Mesenchymal stem cell (in vitro differentiated cells and primary cell): ENCODE data around the gene TLK2.

Experiments used
- DNase-seq: peaks from one replicate; pipeline ENCODE4 v3.0.0-alpha.2; 2013
- H2AFZ ChIP-seq: one replicate; pipeline ENCODE4 v1.6.1; 2013; ENCODE audit warnings: low read depth, mild to moderate bottlenecking, control low read depth, inconsistent platforms, low read length, moderate library complexity
- H2AK5ac ChIP-seq: 2 replicates; pipeline ENCODE4 v1.6.1; 2013; ENCODE audit warnings: low read length, moderate library complexity, mild to moderate bottlenecking, inconsistent platforms; ENCODE audit not compliant: severe bottlenecking
- H2BK120ac ChIP-seq: one replicate; pipeline ENCODE4 v1.6.1; 2013; ENCODE audit warnings: low read depth, mild to moderate bottlenecking, inconsistent platforms, low read length, moderate library complexity
- H2BK12ac ChIP-seq, 2 experiments: one replicate each; pipeline ENCODE4 v1.6.1; 2013; ENCODE audit warnings: inconsistent platforms in 2 of 2, low read length in 2 of 2, mild to moderate bottlenecking in 2 of 2, moderate library complexity in 2 of 2, control low read depth in 1 of 2
- H2BK15ac ChIP-seq: one replicate; pipeline ENCODE4 v1.6.1; 2013; ENCODE audit warnings: mild to moderate bottlenecking, low read depth, inconsistent platforms; ENCODE audit not compliant: poor library complexity, severe bottlenecking
- H2BK5ac ChIP-seq: 2 replicates; pipeline ENCODE4 v1.6.1; 2013; ENCODE audit warnings: low read depth, mild to moderate bottlenecking, low read length, control low read depth, inconsistent platforms; ENCODE audit not compliant: poor library complexity, severe bottlenecking
- H3K14ac ChIP-seq, 2 experiments: one replicate each; pipeline ENCODE4 v1.6.1; 2013; ENCODE audit warnings: inconsistent platforms in 2 of 2, low read length in 2 of 2, control low read depth in 1 of 2, mild to moderate bottlenecking in 1 of 2, moderate library complexity in 1 of 2
- H3K18ac ChIP-seq, 2 experiments: one replicate each; pipeline ENCODE4 v1.6.1; 2013; ENCODE audit warnings: inconsistent platforms in 2 of 2, low read length in 2 of 2, control low read depth in 1 of 2, low read depth in 1 of 2, mild to moderate bottlenecking in 1 of 2
- H3K23ac ChIP-seq, 2 experiments: one replicate each; pipeline ENCODE4 v1.6.1; 2013; ENCODE audit warnings: inconsistent platforms in 2 of 2, low read length in 2 of 2, mild to moderate bottlenecking in 2 of 2, moderate library complexity in 2 of 2, control low read depth in 1 of 2
- H3K27ac ChIP-seq: 2 replicates; pipeline ENCODE4 v1.5.1; 2013; ENCODE audit warnings: mild to moderate bottlenecking, moderate library complexity, low read length, control low read depth, inconsistent platforms; ENCODE audit not compliant: poor library complexity, severe bottlenecking
- H3K27me3 ChIP-seq, 2 experiments: 2 replicates each; pipeline versions ENCODE4 v1.6.1 to v1.7.0; 2013; ENCODE audit warnings: low read length in 2 of 2, mild to moderate bottlenecking in 2 of 2, moderate library complexity in 2 of 2, control low read depth in 1 of 2, inconsistent platforms in 1 of 2; ENCODE audit not compliant: control insufficient read depth in 1 of 2, insufficient read depth in 1 of 2
- H3K36me3 ChIP-seq, 2 experiments: 2 replicates each; pipeline versions ENCODE4 v1.6.1 to v1.7.0; 2013; ENCODE audit warnings: low read length in 2 of 2, control low read depth in 1 of 2, inconsistent platforms in 1 of 2, low read depth in 1 of 2, mild to moderate bottlenecking in 1 of 2; ENCODE audit not compliant: insufficient read depth in 2 of 2, control insufficient read depth in 1 of 2
- H3K4ac ChIP-seq, 2 experiments: one replicate each; pipeline ENCODE4 v1.6.1; 2013; ENCODE audit warnings: inconsistent platforms in 2 of 2, low read length in 2 of 2, mild to moderate bottlenecking in 2 of 2, moderate library complexity in 2 of 2, control low read depth in 1 of 2, low read depth in 1 of 2
- H3K4me1 ChIP-seq: 2 replicates; pipeline ENCODE4 v1.6.1; 2013; ENCODE audit warnings: low read depth, low read length, control low read depth; ENCODE audit not compliant: control insufficient read depth, insufficient read depth
- H3K4me2 ChIP-seq: 2 replicates; pipeline ENCODE4 v1.6.1; 2013; ENCODE audit warnings: low read length, mild to moderate bottlenecking, inconsistent platforms; ENCODE audit not compliant: poor library complexity, severe bottlenecking
- H3K4me3 ChIP-seq, 2 experiments: 2 replicates each; pipeline versions ENCODE4 v1.5.1 to v1.7.0; 2013; ENCODE audit warnings: low read length in 2 of 2, mild to moderate bottlenecking in 2 of 2, control low read depth in 1 of 2, low read depth in 1 of 2; ENCODE audit not compliant: insufficient read depth in 1 of 2
- H3K79me1 ChIP-seq: replicated peaks from 2 replicates; pipeline ENCODE4 v1.6.1; 2013; ENCODE audit warnings: mild to moderate bottlenecking, control low read depth, low read length, inconsistent platforms; ENCODE audit not compliant: poor library complexity, severe bottlenecking
- H3K9ac ChIP-seq: 2 replicates; pipeline ENCODE4 v1.7.0; 2013; ENCODE audit warnings: mild to moderate bottlenecking, low read length, moderate library complexity
- H3K9me3 ChIP-seq: 2 replicates; pipeline ENCODE4 v1.7.0; 2013; ENCODE audit warnings: mild to moderate bottlenecking, low read length; ENCODE audit not compliant: control insufficient read depth
- H4K8ac ChIP-seq: one replicate; pipeline ENCODE4 v1.6.1; 2013; ENCODE audit warnings: inconsistent platforms, mild to moderate bottlenecking, low read length, moderate library complexity
- H4K91ac ChIP-seq: one replicate; pipeline ENCODE4 v1.6.1; 2013; ENCODE audit warnings: mild to moderate bottlenecking, low read length, inconsistent platforms
- WGBS: methylation state at CpG from one replicate; pipeline ENCODE4 v1.1.7; 2013; ENCODE audit warnings: mixed read lengths; 5-methylcytosine and 5-hydroxymethylcytosine counted together

The TLK2 gene

GRCh38 chr17:62625870-62626200 is 147.2 kb downstream of the TLK2 start:
- no peak overlapping the region for H3K27ac ChIP-seq
- H3K4me3 ChIP-seq, result no peak overlapping the region
- no peak overlapping the region for H2AFZ ChIP-seq
- H2BK12ac ChIP-seq, result peak overlapping the region; percentile 45 to 75
- H3K4ac ChIP-seq, result peak overlapping the region; percentile 54 to 70
- H3K14ac ChIP-seq, result peak overlapping the region in 1 of 2 experiments; percentile 73
- 80% methylated on average over 4 of the region's 4 CpGs for WGBS
- no peak overlapping the region for H2BK5ac ChIP-seq
- H4K91ac ChIP-seq, result peak overlapping the region; percentile 68
- peak overlapping the region; percentile 30 for H2BK120ac ChIP-seq
- peaks cover 29% of the 10 kb centered on the region for H3K4me1 ChIP-seq
- peak overlapping the region; percentile 88 for H4K8ac ChIP-seq
- DNase-seq, result peak; percentile 34
- H3K9ac ChIP-seq, result peak overlapping the region; percentile 44
- H2AK5ac ChIP-seq, result peak overlapping the region; percentile 66
- peaks cover 19 to 22% of the 10 kb centered on the region in 2 experiments for H3K36me3 ChIP-seq
- no peak overlapping the region for H3K4me2 ChIP-seq
- peak overlapping the region; percentile 44 to 67 for H3K18ac ChIP-seq
- H3K9me3 ChIP-seq, result no peaks in the 10 kb centered on the region
- peak overlapping the region; percentile 57 for H2BK15ac ChIP-seq
- no peaks in the 10 kb centered on the region for H3K27me3 ChIP-seq
- H3K23ac ChIP-seq, result no peak overlapping the region
- H3K79me1 ChIP-seq, result peaks cover 3% of the 10 kb centered on the region

- H3K23ac ChIP-seq, result no peak overlapping the region
- peaks cover 22 to 28% of the 10 kb centered on the region in 2 experiments for H3K36me3 ChIP-seq
- H3K27me3 ChIP-seq, result no peaks in the 10 kb centered on the region
- 3% methylated on average over 14 of the region's 21 CpGs for WGBS
- peak overlapping the region; percentile 57 to 67 for H2BK12ac ChIP-seq
- peak overlapping the region; percentile 90 for H2BK15ac ChIP-seq
- peak overlapping the region; percentile 84 for H3K4me2 ChIP-seq
- peak overlapping the region; percentile 97 for H4K91ac ChIP-seq
- H3K79me1 ChIP-seq, result peaks cover 3% of the 10 kb centered on the region
- peak overlapping the region; percentile 87 to 89 for H3K4me3 ChIP-seq
- peaks cover 38% of the 10 kb centered on the region for H3K4me1 ChIP-seq
- H2BK120ac ChIP-seq, result peak overlapping the region; percentile 91
- peak overlapping the region; percentile 86 to 93 for H3K4ac ChIP-seq
- peak overlapping the region; percentile 90 to 96 for H3K18ac ChIP-seq
- peak overlapping the region; percentile 18 for H2AK5ac ChIP-seq
- H3K9me3 ChIP-seq, result no peaks in the 10 kb centered on the region
- H2BK5ac ChIP-seq, result peak overlapping the region; percentile 87
- H3K9ac ChIP-seq, result peak overlapping the region; percentile 96
- peak overlapping the region; percentile 73 for H2AFZ ChIP-seq
- peak overlapping the region; percentile 95 for H3K27ac ChIP-seq
- peak overlapping the region in 1 of 2 experiments; percentile 90 for H3K14ac ChIP-seq
- peak overlapping the region; percentile 59 for H4K8ac ChIP-seq
- DNase-seq, result peak; percentile 93
These were observed 148.1 kb downstream of the TLK2 start for GRCh38 chr17:62626719-62627218.

- Histone ChIP-seq H4K8ac (peak within 1 kb of the TSS; percentile 87), H3K4me1 (peaks cover 43% of the 10 kb centered on the region), H3K27me3 (no peaks in the 10 kb centered on the region), H2AK5ac (peak within 1 kb of the TSS; percentile 40), H3K9ac (peak within 1 kb of the TSS; percentile 96), H2BK15ac (peak within 1 kb of the TSS; percentile 93), H3K79me1 (peaks cover 4% of the 10 kb centered on the region), H3K18ac (peak within 1 kb of the TSS; percentile 97), H2BK12ac (peak within 1 kb of the TSS; percentile 57 to 67), H3K27ac (peak within 1 kb of the TSS; percentile 95), H3K4me3 (peak within 1 kb of the TSS; percentile 87 to 89), H3K23ac (peak within 1 kb of the TSS in 1 of 2 experiments; percentile 85), H3K4me2 (peak within 1 kb of the TSS; percentile 87), H2AFZ (peak within 1 kb of the TSS; percentile 73), H4K91ac (peak within 1 kb of the TSS; percentile 97), H3K36me3 (peaks cover 22 to 34% of the 10 kb centered on the region in 2 experiments), H3K14ac (peak within 1 kb of the TSS; percentile 65 to 93), H2BK5ac (peak within 1 kb of the TSS; percentile 87), H3K9me3 (no peaks in the 10 kb centered on the region), H2BK120ac (peak within 1 kb of the TSS; percentile 94), H3K4ac (peak within 1 kb of the TSS; percentile 86 to 93)
- WGBS, result 2% methylated on average over 46 of the region's 68 CpGs
- peak; percentile 92 for DNase-seq
These were observed 148.7 kb downstream of the TLK2 start, which contains the start of gene MRC2 for GRCh38 chr17:62627219-62627903. TSS of gene MRC2 (plus strand) at chr17:62627670. CDS start at chr17:62627803, 133 bp downstream.
